SK-N-MC (cell line): ENCODE data around the gene POM121C.
"Not testable (repeated sequence)": the region's sequence is repeated elsewhere in the genome, so short reads cannot be mapped to it uniquely, and the experiment has no call there.

Source experiments
- EZH2 ChIP-seq: fragments of 200-600 bp; sonication (generic); IDR thresholded peaks from one replicate; pipeline ENCODE4 v1.6.1; 2017; ENCODE audit warnings: antibody characterized with exemption
- POLR2AphosphoS5 ChIP-seq: IDR thresholded peaks from 2 replicates; pipeline ENCODE4 v1.6.1; 2012; ENCODE audit warnings: mild to moderate bottlenecking, low read depth, low read length, borderline replicate concordance

DNA sequence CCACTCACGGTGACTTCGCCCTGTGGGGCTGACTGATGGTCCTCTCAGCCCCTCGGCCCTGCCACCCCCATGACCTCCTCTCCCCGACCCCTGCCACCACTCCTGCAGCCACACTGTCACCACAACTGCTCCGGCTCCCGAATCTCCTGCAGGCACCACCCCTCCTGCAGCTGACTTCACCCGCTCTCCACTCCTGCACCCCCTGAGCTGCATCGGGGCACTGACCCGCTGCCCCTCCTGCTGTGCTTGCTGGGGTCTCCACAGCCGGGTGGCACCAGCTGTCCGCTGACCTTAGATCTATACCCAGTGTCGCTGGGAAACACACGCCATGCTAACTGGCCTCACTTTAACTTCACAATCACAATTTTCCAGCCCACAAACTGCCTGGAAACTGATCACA is 65.9 kb downstream of the POM121C start:
- TF ChIP-seq EZH2, POLR2AphosphoS5: not testable (repeated sequence)
